HPDE6-E6E7 (cell line): Measurements from ENCODE around the gene CYTH2.
A peak's percentile ranks its signal among the peaks of the same experiment; 100 is the strongest.

Experiments
- DNase-seq: peaks from one replicate; pipeline ENCODE4 v3.0.0; 2011; ENCODE audit warnings: missing footprints; ENCODE audit errors: extremely low spot score

The CYTH2 gene

GRCh38 chr19:48452289-48453190 is 16.6 kb upstream of the CYTH2 start:
- DNase-seq: no peak

- no peak for DNase-seq
These were observed 14.9 kb upstream of the CYTH2 start for GRCh38 chr19:48454150-48454730.

- no peak for DNase-seq
These were observed 13.8 kb upstream of the CYTH2 start, which contains the start of gene KCNJ14 for GRCh38 chr19:48455171-48455907. Gene KCNJ14, plus strand, starts transcription at chr19:48455574. Its CDS starts 6,151 bp downstream, at chr19:48461725.

GRCh38 chr19:48455908-48456562 is 13.1 kb upstream of the CYTH2 start:
- DNase-seq: no peak

GRCh38 chr19:48456864-48457263 is 12.3 kb upstream of the CYTH2 start:
- no peak for DNase-seq

- DNase-seq: no peak
These were observed 11.2 kb upstream of the CYTH2 start for GRCh38 chr19:48458016-48458415.

GRCh38 chr19:48461651-48461981 is 7.6 kb upstream of the CYTH2 start:
- DNase-seq: no peak

- DNase-seq: no peak
These were observed 7.0 kb upstream of the CYTH2 start for GRCh38 chr19:48461982-48462655.

- no peak for DNase-seq
These were observed 4.0 kb upstream of the CYTH2 start for GRCh38 chr19:48465215-48465614.

GRCh38 chr19:48466561-48467325 is 2.4 kb upstream of the CYTH2 start:
- no peak for DNase-seq

- peak; percentile 95 for DNase-seq
These were observed 339 bp upstream of the CYTH2 start for GRCh38 chr19:48468772-48469288.

GRCh38 chr19:48469934-48470680 is 938 bp downstream of the CYTH2 start:
- no peak for DNase-seq

GRCh38 chr19:48470856-48471255 is 1.7 kb downstream of the CYTH2 start:
- DNase-seq: no peak

- no peak for DNase-seq
These were observed 2.7 kb downstream of the CYTH2 start for GRCh38 chr19:48471836-48472235.

- DNase-seq: no peak
These were observed 4.2 kb downstream of the CYTH2 start for GRCh38 chr19:48473161-48473966.

GRCh38 chr19:48474084-48474592 is 5.0 kb downstream of the CYTH2 start:
- no peak for DNase-seq

- no peak for DNase-seq
These were observed 6.3 kb downstream of the CYTH2 start for GRCh38 chr19:48475369-48476068.

GRCh38 chr19:48476176-48476575 is 7.0 kb downstream of the CYTH2 start:
- DNase-seq: no peak
